ENCODE data around the gene SULT2B1. TPM values are rescaled to one million over a fixed set of nuclear protein-coding genes. Genes with fewer than 3 reads are reported as not detected.

The SULT2B1 gene
- total RNA-seq, 2 experiments from 2014 or later: not detected

DNA sequence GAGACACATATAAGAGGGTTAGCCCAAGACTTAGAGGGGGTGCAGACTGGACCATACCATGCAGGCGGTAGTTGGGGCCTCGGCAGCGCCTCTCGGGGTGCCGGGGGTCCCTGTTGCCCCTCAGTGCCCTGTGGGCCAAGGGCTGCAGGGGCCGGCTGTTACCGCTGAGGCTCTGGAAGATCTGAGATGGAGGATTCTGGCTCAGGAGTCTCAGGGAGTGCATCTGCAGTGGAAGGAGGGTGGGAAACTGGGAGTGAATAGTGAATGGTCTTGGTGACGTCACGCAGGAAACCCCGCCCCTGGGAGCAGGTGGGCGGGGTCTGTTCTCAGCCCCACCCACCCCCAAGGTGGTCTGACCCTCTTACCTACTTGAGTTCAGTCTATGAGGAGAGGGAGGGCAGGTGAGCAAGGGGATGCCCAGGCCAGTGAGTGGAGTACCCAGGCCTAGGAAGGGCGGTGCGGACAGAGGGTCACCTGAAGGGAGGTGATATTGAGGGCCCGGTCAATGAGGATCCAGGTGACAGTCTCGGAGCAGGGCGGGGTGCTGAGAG is 86.9 kb downstream of the SULT2B1 start:
- Histone ChIP-seq H3K4me1 (ENCODE audit: insufficient read depth, low read length) (peaks cover 43% of the 10 kb centered on the region), H3K36me3 (ENCODE audit: insufficient read depth, low read length) (no peaks in the 10 kb centered on the region), H3K27me3 (ENCODE audit: control insufficient read depth in 1 of 2, insufficient read depth in 2 of 2, low read length in 2 of 2) (no peaks in the 10 kb centered on the region), H3K9me3 (ENCODE audit: control insufficient read depth in 1 of 2, insufficient read depth in 1 of 2, low read length in 2 of 2) (no peaks in the 10 kb centered on the region), H3K4me3 (ENCODE audit: low read length) (peak overlapping the region; percentile 71), H3K27ac (ENCODE audit: low read depth in 1 of 2, low read length in 2 of 2) (peak overlapping the region; percentile 86 to 94)
- TF ChIP-seq, protein P1, sequence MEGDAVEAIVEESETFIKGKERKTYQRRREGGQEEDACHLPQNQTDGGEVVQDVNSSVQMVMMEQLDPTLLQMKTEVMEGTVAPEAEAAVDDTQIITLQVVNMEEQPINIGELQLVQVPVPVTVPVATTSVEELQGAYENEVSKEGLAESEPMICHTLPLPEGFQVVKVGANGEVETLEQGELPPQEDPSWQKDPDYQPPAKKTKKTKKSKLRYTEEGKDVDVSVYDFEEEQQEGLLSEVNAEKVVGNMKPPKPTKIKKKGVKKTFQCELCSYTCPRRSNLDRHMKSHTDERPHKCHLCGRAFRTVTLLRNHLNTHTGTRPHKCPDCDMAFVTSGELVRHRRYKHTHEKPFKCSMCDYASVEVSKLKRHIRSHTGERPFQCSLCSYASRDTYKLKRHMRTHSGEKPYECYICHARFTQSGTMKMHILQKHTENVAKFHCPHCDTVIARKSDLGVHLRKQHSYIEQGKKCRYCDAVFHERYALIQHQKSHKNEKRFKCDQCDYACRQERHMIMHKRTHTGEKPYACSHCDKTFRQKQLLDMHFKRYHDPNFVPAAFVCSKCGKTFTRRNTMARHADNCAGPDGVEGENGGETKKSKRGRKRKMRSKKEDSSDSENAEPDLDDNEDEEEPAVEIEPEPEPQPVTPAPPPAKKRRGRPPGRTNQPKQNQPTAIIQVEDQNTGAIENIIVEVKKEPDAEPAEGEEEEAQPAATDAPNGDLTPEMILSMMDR (IDR thresholded peaks at IDR 0.05): no peak
- POLR2A ChIA-PET: interaction anchor here (3.6 kb wide), 2 partner anchors 15 to 21 kb away, joined by 38 to 39 read pairs; partner anchors contain the start of genes RPL18 and SPHK2
- ATAC-seq (ENCODE audit: poor library complexity) (no peak), DNase-seq (peak in 2 of 14 experiments; percentile 49 to 76)
- Mint-ChIP-seq H3K4me1 (ENCODE audit: low read depth) (peaks cover 43% of the 10 kb centered on the region), H3K36me3 (ENCODE audit: low read depth) (peaks cover 22% of the 10 kb centered on the region), H3K4me3 (peak overlapping the region; percentile 94), H3K27ac (peak overlapping the region; percentile 97), H3K9me3 (no peaks in the 10 kb centered on the region), H3K27me3 (no peaks in the 10 kb centered on the region)
- intact Hi-C loops (cut with DNase I, micrococcal nuclease): loop anchor here (1.0 to 10.0 kb wide), 7 partner anchors 7 to 1236 kb away; partner anchors contain the start of genes AKT1S1 (in 1 of the 2), C19orf73 (in 1 of the 2), CA11 (in 1 of the 2) and PPFIA3 (in 1 of the 2)
- CTCF ChIA-PET: no interaction called here

DNA sequence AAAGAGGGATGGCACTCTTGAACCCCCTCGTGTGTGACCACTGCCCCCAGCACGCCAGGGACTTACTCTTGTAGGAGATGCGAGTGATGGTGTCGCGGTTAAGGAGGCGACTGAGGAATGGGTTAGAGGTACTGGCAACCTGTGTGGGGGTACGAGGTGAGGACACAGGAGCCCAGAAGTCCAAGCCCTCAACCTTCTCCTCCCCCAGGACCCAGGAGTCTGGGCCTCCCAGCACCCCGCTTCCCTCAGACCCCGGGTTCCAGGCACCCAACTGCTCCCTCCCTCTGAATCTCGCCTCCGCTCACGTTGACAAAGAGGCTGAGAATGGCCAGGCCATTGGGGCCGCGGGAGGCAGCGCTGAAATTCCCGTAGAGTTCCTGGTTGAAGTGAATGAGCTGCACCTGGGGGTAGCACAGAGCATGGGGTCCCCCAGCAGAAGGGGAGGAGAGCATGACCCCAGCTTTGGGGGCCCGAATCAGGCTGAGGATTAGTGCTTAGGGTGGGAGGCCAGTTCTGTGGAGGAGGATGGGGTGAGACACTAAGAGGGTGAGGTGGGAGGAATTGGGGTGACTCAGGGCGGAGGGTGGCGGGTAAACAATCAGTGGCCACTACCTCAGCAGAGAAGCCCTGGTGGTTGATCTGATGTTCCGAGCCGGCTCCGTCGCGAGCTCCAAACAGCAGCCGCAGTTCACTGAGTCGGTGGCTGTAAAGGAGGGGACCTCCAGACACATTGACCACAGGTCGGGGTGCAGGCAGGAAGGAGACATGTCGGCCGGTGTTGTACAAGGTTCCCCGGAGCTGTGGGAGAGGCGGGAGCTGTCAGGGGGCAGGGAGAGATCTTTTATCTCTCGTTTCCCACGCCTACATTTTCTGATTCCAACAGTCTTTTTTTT is 87.8 kb downstream of the SULT2B1 start:
- H3K27me3 ChIP-seq (ENCODE audit: control insufficient read depth in 1 of 2, insufficient read depth in 2 of 2, low read length in 2 of 2): no peaks in the 10 kb centered on the region
- H3K4me1 ChIP-seq (ENCODE audit: insufficient read depth, low read length): peaks cover 43% of the 10 kb centered on the region
- H3K27ac ChIP-seq (ENCODE audit: low read depth in 1 of 2, low read length in 2 of 2): no peak overlapping the region
- H3K36me3 ChIP-seq (ENCODE audit: insufficient read depth, low read length): no peaks in the 10 kb centered on the region
- H3K4me1 Mint-ChIP-seq (ENCODE audit: low read depth): peaks cover 40% of the 10 kb centered on the region
- ATAC-seq (ENCODE audit: poor library complexity): no peak
- no peaks in the 10 kb centered on the region for H3K9me3 Mint-ChIP-seq
- peak overlapping the region; percentile 26 for H3K4me3 Mint-ChIP-seq
- DNase-seq: peak in 4 of 14 experiments; percentile 36 to 62 (median 41)
- intact Hi-C loops (cut with DNase I, micrococcal nuclease): loop anchor here (2.0 to 10.0 kb wide), 5 partner anchors 38 to 1235 kb away; partner anchors contain the start of genes AKT1S1 (in 1 of the 2), C19orf73 (in 1 of the 2), PPFIA3 (in 1 of the 2) and TBC1D17 (in 1 of the 2)
- peaks cover 13% of the 10 kb centered on the region for H3K36me3 Mint-ChIP-seq (ENCODE audit: low read depth)
- no peaks in the 10 kb centered on the region for H3K27me3 Mint-ChIP-seq
- CTCF ChIA-PET: no interaction called here
- H3K27ac Mint-ChIP-seq: peak overlapping the region; percentile 97
- H3K4me3 ChIP-seq (ENCODE audit: low read length): no peak overlapping the region
- POLR2A ChIA-PET: interaction anchor here (3.6 kb wide), 1 partner anchor 16 kb away, joined by 38 read pairs; no protein-coding TSS in a partner anchor
- TF ChIP-seq, protein P1 (IDR thresholded peaks at IDR 0.05): no peak
- H3K9me3 ChIP-seq (ENCODE audit: control insufficient read depth in 1 of 2, insufficient read depth in 1 of 2, low read length in 2 of 2): no peaks in the 10 kb centered on the region

DNA sequence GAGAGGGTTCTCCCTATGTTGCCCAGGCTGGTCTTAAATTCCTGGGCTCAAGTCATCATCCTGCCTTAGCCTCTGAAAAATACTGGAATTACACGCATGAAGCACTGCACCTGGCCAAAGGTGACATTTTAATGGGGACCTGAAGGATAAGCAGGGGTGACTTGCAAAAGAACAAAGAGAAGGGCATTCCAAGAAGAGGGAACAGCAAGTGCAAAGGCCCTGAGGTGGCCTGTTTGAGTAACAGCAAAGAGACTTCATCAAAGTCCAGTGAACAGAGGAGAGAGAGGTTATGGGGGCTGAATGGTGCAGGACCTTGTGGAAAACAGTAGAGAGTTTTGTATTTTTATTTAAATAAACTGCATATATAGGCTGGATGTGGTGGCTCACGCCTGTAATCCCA is 89.9 kb downstream of the SULT2B1 start:
- Histone ChIP-seq H3K4me3 (ENCODE audit: low read length) (no peak overlapping the region), H3K4me1 (ENCODE audit: insufficient read depth, low read length) (peaks cover 54% of the 10 kb centered on the region), H3K27me3 (ENCODE audit: control insufficient read depth in 1 of 2, insufficient read depth in 2 of 2, low read length in 2 of 2) (no peaks in the 10 kb centered on the region), H3K36me3 (ENCODE audit: insufficient read depth, low read length) (no peaks in the 10 kb centered on the region), H3K27ac (ENCODE audit: low read depth in 1 of 2, low read length in 2 of 2) (no peak overlapping the region), H3K9me3 (ENCODE audit: control insufficient read depth in 1 of 2, insufficient read depth in 1 of 2, low read length in 2 of 2) (no peaks in the 10 kb centered on the region)
- intact Hi-C loops (cut with DNase I, micrococcal nuclease): no loop called here
- POLR2A ChIA-PET: interaction anchor here (0.6 kb wide), 1 partner anchor 24 kb away, joined by 4 read pairs; no protein-coding TSS in a partner anchor
- TF ChIP-seq, protein P1 (IDR thresholded peaks at IDR 0.05): no peak
- no peak for DNase-seq
- Mint-ChIP-seq H3K9me3 (no peaks in the 10 kb centered on the region), H3K36me3 (ENCODE audit: low read depth) (no peaks in the 10 kb centered on the region), H3K4me1 (ENCODE audit: low read depth) (peaks cover 48% of the 10 kb centered on the region), H3K4me3 (no peak overlapping the region), H3K27me3 (no peaks in the 10 kb centered on the region), H3K27ac (no peak overlapping the region)
- no peak for ATAC-seq (ENCODE audit: poor library complexity)
- CTCF ChIA-PET: interaction anchor here (0.9 kb wide), 1 partner anchor 154 kb away, joined by 4 read pairs; no protein-coding TSS in a partner anchor
